ENCODE measurements around the gene MAP2.

The MAP2 gene

GRCh38 chr2:209726311-209726710, 302.5 kb downstream of the MAP2 start:
- DNase-seq: no peak

- DNase-seq: no peak
Measured at GRCh38 chr2:209727077-209727476, 303.2 kb downstream of the MAP2 start.

DNA sequence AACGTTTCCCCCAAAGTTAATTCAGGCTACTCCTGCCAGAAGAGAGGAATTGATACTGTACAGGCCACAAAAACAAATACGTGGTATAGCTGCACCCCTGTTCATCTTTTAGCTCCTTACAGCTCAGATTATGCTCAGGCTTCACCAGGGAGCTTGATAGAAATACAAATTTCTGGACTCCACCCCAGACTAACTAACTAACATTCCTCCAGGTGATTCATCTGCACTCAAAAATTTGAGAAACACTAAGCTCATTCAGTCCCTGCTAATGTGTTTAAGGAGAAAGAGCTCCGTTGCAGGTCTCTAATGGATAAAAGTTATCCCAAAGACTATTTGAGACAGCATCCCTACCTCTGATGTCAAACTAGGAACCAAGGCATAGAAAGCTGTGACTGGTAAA, 311.0 kb downstream of the MAP2 start:
- no peak for DNase-seq

DNA sequence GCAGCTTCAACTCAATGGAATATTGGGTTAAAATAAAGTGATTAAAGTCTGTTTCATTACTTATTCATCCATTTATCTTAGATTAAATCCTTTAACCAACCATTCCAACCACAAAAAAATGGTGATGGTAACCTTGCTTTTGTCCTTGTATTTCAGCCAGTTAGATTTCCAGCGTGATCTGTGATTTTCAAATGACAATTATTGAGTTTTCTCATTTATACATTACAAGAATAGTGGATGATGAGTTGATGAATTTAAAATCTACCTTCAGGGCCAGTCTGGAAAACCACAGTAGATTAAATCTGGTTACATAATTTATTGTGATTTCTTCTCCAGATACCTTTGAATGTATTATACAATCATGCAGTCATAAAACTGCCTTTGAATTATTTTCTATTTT, 318.1 kb downstream of the MAP2 start:
- DNase-seq: no peak

GRCh38 chr2:209753020-209753419, 329.2 kb downstream of the MAP2 start:
- no peak for DNase-seq

DNA sequence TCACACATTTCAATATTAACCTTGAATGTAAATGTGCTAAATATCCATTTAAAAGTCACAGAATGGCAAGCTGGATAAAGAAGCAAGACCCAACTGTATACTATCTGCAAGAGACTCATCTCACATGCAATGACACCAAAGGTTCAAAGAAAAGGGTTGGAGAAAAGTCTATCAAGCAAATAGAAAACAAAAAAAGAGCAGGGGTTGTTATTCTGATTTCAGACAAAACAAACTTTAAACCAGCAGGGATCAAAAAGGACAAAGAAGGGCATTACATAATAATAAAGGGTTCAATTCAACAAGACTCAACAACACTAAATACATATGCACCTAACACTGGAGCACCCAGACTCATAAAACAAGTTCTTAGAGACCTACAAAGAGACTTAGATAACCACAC, 333.3 kb downstream of the MAP2 start:
- DNase-seq: no peak

- no peak for DNase-seq
Measured at GRCh38 chr2:209761566-209761965, 337.7 kb downstream of the MAP2 start.

DNA sequence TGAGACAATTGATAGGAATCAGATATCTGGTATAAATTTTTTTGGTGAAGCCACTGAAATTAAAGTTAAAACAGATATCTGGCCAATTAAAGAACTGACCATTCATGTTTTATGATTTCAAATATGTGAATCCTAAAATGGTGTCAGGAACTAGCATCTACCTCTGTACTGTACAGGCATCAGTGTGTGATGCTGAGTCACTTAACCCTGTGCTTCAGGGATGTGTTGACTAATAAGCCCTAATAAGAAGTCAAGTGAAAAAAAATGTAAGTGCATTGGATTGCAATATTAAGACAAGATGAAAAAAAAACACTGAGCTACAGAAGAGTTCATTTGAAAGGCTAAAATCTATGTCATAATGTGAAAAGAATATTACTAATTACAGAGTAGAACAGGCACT, 338.7 kb downstream of the MAP2 start:
- DNase-seq: no peak

GRCh38 chr2:209763106-209763505, 339.3 kb downstream of the MAP2 start:
- DNase-seq: no peak

GRCh38 chr2:209766613-209767012, 342.8 kb downstream of the MAP2 start:
- no peak for DNase-seq

GRCh38 chr2:209767316-209767715, 343.5 kb downstream of the MAP2 start:
- no peak for DNase-seq

- no peak for DNase-seq
Measured at GRCh38 chr2:209768557-209768956, 344.7 kb downstream of the MAP2 start.

- DNase-seq: peak; percentile 37 to 72 (median 48)
Measured at GRCh38 chr2:209771474-209772289, 347.8 kb downstream of the MAP2 start, which contains the start of gene UNC80. Gene UNC80, plus strand, starts transcription at chr2:209771832. Its CDS starts 241 bp downstream, at chr2:209772073.

- no peak for DNase-seq
Measured at GRCh38 chr2:209772290-209772685, 348.4 kb downstream of the MAP2 start.

- no peak for DNase-seq
Measured at GRCh38 chr2:209773377-209773776, 349.5 kb downstream of the MAP2 start.
